GM08714 (cell line): Measurements from ENCODE around the gene NMNAT3.

Experiments
- H3K4me3 ChIP-seq: fragments of 200-500 bp; sonication (Bioruptor generic); 2 replicates; pipeline ENCODE4 v1.5.1; 2014; ENCODE audit warnings: mild to moderate bottlenecking, low read length, inconsistent platforms
- ZNF274 ChIP-seq: IDR thresholded peaks from 2 replicates; pipeline ENCODE4 v1.6.1; 2012; ENCODE audit warnings: mild to moderate bottlenecking, low read depth, low read length

Gene NMNAT3

GRCh38 chr3:139564294-139564861 lies 113.4 kb downstream of the NMNAT3 start:
- no peak overlapping the region for H3K4me3 ChIP-seq
- no peak for TF ChIP-seq ZNF274

GRCh38 chr3:139561959-139562676 lies 115.7 kb downstream of the NMNAT3 start:
- no peak overlapping the region for H3K4me3 ChIP-seq
- TF ChIP-seq ZNF274: no peak

- no peak overlapping the region for H3K4me3 ChIP-seq
- no peak for TF ChIP-seq ZNF274
Measured at GRCh38 chr3:139561255-139561817, 116.4 kb downstream of the NMNAT3 start.

- H3K4me3 ChIP-seq: no peak overlapping the region
- no peak for TF ChIP-seq ZNF274
Measured at GRCh38 chr3:139560411-139560810, 117.4 kb downstream of the NMNAT3 start.

GRCh38 chr3:139559541-139559940 lies 118.2 kb downstream of the NMNAT3 start:
- TF ChIP-seq ZNF274: no peak
- H3K4me3 ChIP-seq: no peak overlapping the region

- H3K4me3 ChIP-seq: no peak overlapping the region
- no peak for TF ChIP-seq ZNF274
Measured at GRCh38 chr3:139558351-139559266, 119.2 kb downstream of the NMNAT3 start.

- no peak overlapping the region for H3K4me3 ChIP-seq
- no peak for TF ChIP-seq ZNF274
Measured at GRCh38 chr3:139557041-139557440, 120.7 kb downstream of the NMNAT3 start.

GRCh38 chr3:139555249-139555648 lies 122.5 kb downstream of the NMNAT3 start:
- no peak for TF ChIP-seq ZNF274
- no peak overlapping the region for H3K4me3 ChIP-seq

- no peak overlapping the region for H3K4me3 ChIP-seq
- no peak for TF ChIP-seq ZNF274
Measured at GRCh38 chr3:139554628-139555027, 123.1 kb downstream of the NMNAT3 start.

- no peak for TF ChIP-seq ZNF274
- no peak overlapping the region for H3K4me3 ChIP-seq
Measured at GRCh38 chr3:139552632-139553365, 125.0 kb downstream of the NMNAT3 start.

- no peak for TF ChIP-seq ZNF274
- H3K4me3 ChIP-seq: no peak overlapping the region
Measured at GRCh38 chr3:139548801-139549200, 129.0 kb downstream of the NMNAT3 start.

- no peak overlapping the region for H3K4me3 ChIP-seq
- no peak for TF ChIP-seq ZNF274
Measured at GRCh38 chr3:139547666-139548065, 130.1 kb downstream of the NMNAT3 start.

GRCh38 chr3:139546772-139547171 lies 131.0 kb downstream of the NMNAT3 start:
- no peak overlapping the region for H3K4me3 ChIP-seq
- no peak for TF ChIP-seq ZNF274
